Calu3 (cell line): ENCODE data around the gene TRIM72. TPM values are rescaled to one million over a fixed set of nuclear protein-coding genes. Genes with fewer than 3 reads are reported as not detected.
A peak's percentile ranks its signal among the peaks of the same experiment; 100 is the strongest.

Experiments used
- BruUV-seq: library from RNA; stranded (reverse); fragments of 400-500 nt; replicated peaks from 2 replicates; lab custom pipeline; 2021; lab: Mats Ljungman, UMichigan
- CTCF ChIA-PET: fragments of 300-600 bp; sonication (Branson Sonifier 250); formaldehyde crosslinking; loops from one replicate; lab custom pipeline; 2022; ENCODE audit warnings: antibody characterized with exemption; lab: Charles Lee
- DNase-seq: peaks from one replicate; pipeline ENCODE4 v3.0.0; 2022
- H3K27ac Mint-ChIP-seq: one replicate; pipeline ENCODE4 v1.8.0; 2022; ENCODE audit warnings: mixed read lengths; ENCODE audit not compliant: unreplicated experiment
- H3K27me3 Mint-ChIP-seq: one replicate; pipeline ENCODE4 v1.8.0; 2022; ENCODE audit warnings: mixed read lengths; ENCODE audit not compliant: unreplicated experiment
- H3K36me3 Mint-ChIP-seq: one replicate; pipeline ENCODE4 v1.8.0; 2022; ENCODE audit warnings: mild to moderate bottlenecking, moderate library complexity, mixed read lengths; ENCODE audit not compliant: insufficient read depth, unreplicated experiment
- H3K4me1 Mint-ChIP-seq: one replicate; pipeline ENCODE4 v1.8.0; 2022; ENCODE audit warnings: mild to moderate bottlenecking, low read depth, mixed read lengths; ENCODE audit not compliant: unreplicated experiment
- H3K4me3 Mint-ChIP-seq: one replicate; pipeline ENCODE4 v1.8.0; 2022; ENCODE audit warnings: mild to moderate bottlenecking, low read depth, moderate library complexity, mixed read lengths; ENCODE audit not compliant: unreplicated experiment
- H3K9me3 Mint-ChIP-seq: one replicate; pipeline ENCODE4 v1.8.0; 2022; ENCODE audit warnings: low read depth, mixed read lengths; ENCODE audit not compliant: unreplicated experiment
- CTCF ChIP-seq: fragments of 200-600 bp; IDR thresholded peaks from one replicate; pipeline ENCODE4 v1.8.0; 2022; ENCODE audit warnings: antibody characterized with exemption; ENCODE audit not compliant: unreplicated experiment
- intact Hi-C: fragments of 100-400 bp; cut with micrococcal nuclease; formaldehyde crosslinking; loops from one replicate; pipeline ENCODE4 v1.10.0; 2022; ENCODE audit not compliant: unreplicated experiment
- total RNA-seq: library from RNA; stranded (reverse); gene quantifications from 2 replicates; pipeline ENCODE4 v1.2.3, GENCODE V29; 2022

TRIM72 gene
- total RNA-seq, 1 experiment from 2014 or later, result not detected

- H3K27ac Mint-ChIP-seq, result no peak overlapping the region
- H3K36me3 Mint-ChIP-seq, result no peaks in the 10 kb centered on the region
- H3K4me1 Mint-ChIP-seq, result peaks cover 7% of the 10 kb centered on the region
- no TSS peak for BruUV-seq
- TF ChIP-seq CTCF, result no peak
- H3K4me3 Mint-ChIP-seq, result no peak overlapping the region
- CTCF ChIA-PET, result interaction anchor here (0.6 kb wide), 1 partner anchor 1589 kb away, joined by 4 read pairs; no protein-coding TSS in a partner anchor
- H3K27me3 Mint-ChIP-seq, result no peaks in the 10 kb centered on the region
- intact Hi-C loops, result no loop called here
- DNase-seq, result no peak
- H3K9me3 Mint-ChIP-seq, result no peaks in the 10 kb centered on the region
These were observed 44.4 kb downstream of the TRIM72 start for GRCh38 chr16:31258366-31258765.

- no peaks in the 10 kb centered on the region for H3K9me3 Mint-ChIP-seq
- no peak for TF ChIP-seq CTCF
- H3K27ac Mint-ChIP-seq, result no peak overlapping the region
- peaks cover 4% of the 10 kb centered on the region for H3K36me3 Mint-ChIP-seq
- BruUV-seq, result no TSS peak
- CTCF ChIA-PET, result interaction anchor here (0.6 kb wide), 1 partner anchor 145 kb away, joined by 4 read pairs; no protein-coding TSS in a partner anchor
- H3K27me3 Mint-ChIP-seq, result no peaks in the 10 kb centered on the region
- DNase-seq, result no peak
- intact Hi-C loops, result no loop called here
- H3K4me3 Mint-ChIP-seq, result no peak overlapping the region
- H3K4me1 Mint-ChIP-seq, result peaks cover 6% of the 10 kb centered on the region
These were observed 46.4 kb downstream of the TRIM72 start for GRCh38 chr16:31260136-31260931.

- TF ChIP-seq CTCF, result no peak
- BruUV-seq, result no TSS peak
- H3K4me3 Mint-ChIP-seq, result no peak overlapping the region
- peaks cover 9% of the 10 kb centered on the region for H3K36me3 Mint-ChIP-seq
- no peaks in the 10 kb centered on the region for H3K9me3 Mint-ChIP-seq
- CTCF ChIA-PET, result interaction anchor here (0.6 kb wide), 2 partner anchors 12 to 61 kb away, joined by 3 to 5 read pairs; no protein-coding TSS in a partner anchor
- no peaks in the 10 kb centered on the region for H3K27me3 Mint-ChIP-seq
- H3K27ac Mint-ChIP-seq, result no peak overlapping the region
- peaks cover 16% of the 10 kb centered on the region for H3K4me1 Mint-ChIP-seq
- DNase-seq, result no peak
- intact Hi-C loops, result no loop called here
These were observed 48.2 kb downstream of the TRIM72 start for GRCh38 chr16:31262084-31262483.

GRCh38 chr16:31265329-31266245 is 51.7 kb downstream of the TRIM72 start:
- peak; percentile 91 for DNase-seq
- intact Hi-C loops, result loop anchor here (5.0 kb wide), 1 partner anchor 48 kb away; the partner anchor contains the start of gene PYDC1
- H3K27ac Mint-ChIP-seq, result peak overlapping the region; percentile 79

More at GRCh38 chr16:31265329-31266245, 51.7 kb downstream of the TRIM72 start:
- H3K27me3 Mint-ChIP-seq, result no peaks in the 10 kb centered on the region
- peak; percentile 21 for TF ChIP-seq CTCF
- CTCF ChIA-PET, result interaction anchor here (1.0 kb wide), 1 partner anchor 17 kb away, joined by 4 read pairs; no protein-coding TSS in a partner anchor
- peaks cover 50% of the 10 kb centered on the region for H3K4me1 Mint-ChIP-seq
- peaks cover 2% of the 10 kb centered on the region for H3K9me3 Mint-ChIP-seq
- peak overlapping the region; percentile 33 for H3K4me3 Mint-ChIP-seq
- peaks cover 9% of the 10 kb centered on the region for H3K36me3 Mint-ChIP-seq
- TSS peak; percentile 72 for BruUV-seq
